Muscle of leg (tissue), 16 donors: ENCODE results near the gene HSDL2. TPM values are rescaled to one million over a fixed set of nuclear protein-coding genes. Genes with fewer than 3 reads are reported as not detected.

Source experiments
- DNase-seq: peaks from one replicate; pipeline ENCODE4 v3.0.0; 2013
- H3K27ac ChIP-seq: one replicate; pipeline ENCODE4 v1.5.1; 2013; ENCODE audit warnings: mild to moderate bottlenecking, low read length, control low read depth
- H3K27me3 ChIP-seq: one replicate; pipeline ENCODE4 v1.6.1; 2013; ENCODE audit warnings: low read length; ENCODE audit not compliant: control insufficient read depth, insufficient read depth
- H3K36me3 ChIP-seq: one replicate; pipeline ENCODE4 v1.6.1; 2013; ENCODE audit warnings: low read length; ENCODE audit not compliant: control insufficient read depth, insufficient read depth
- H3K4me1 ChIP-seq: one replicate; pipeline ENCODE4 v1.6.1; 2013; ENCODE audit warnings: low read length; ENCODE audit not compliant: control insufficient read depth, insufficient read depth
- H3K4me3 ChIP-seq: one replicate; pipeline ENCODE4 v1.5.1; 2013; ENCODE audit warnings: low read length, control low read depth
- H3K9me3 ChIP-seq: replicated peaks from 2 replicates; pipeline ENCODE4 v1.6.1; 2013; ENCODE audit warnings: low read depth, low read length; ENCODE audit not compliant: control insufficient read depth
- WGBS: methylation state at CpG from one replicate; pipeline ENCODE4 v1.1.5; 2013; ENCODE audit warnings: missing lambda C conversion rate; ENCODE audit not compliant: insufficient coverage; 5-methylcytosine and 5-hydroxymethylcytosine counted together
- long read RNA-seq, 11 donors: transcript quantifications; one replicate each; lab custom pipeline, GENCODE V29; 2026
- polyA plus RNA-seq, 8 donors: library from polyadenylated mRNA; unstranded; fragments of 120-200 nt; gene quantifications; one replicate each; pipeline versions ENCODE4 v1.2.1 to v1.2.3, GENCODE V29; 2013; ENCODE audit warnings: inconsistent platforms in 1 of 8, low replicate concordance in 1 of 8; ENCODE audit not compliant: insufficient read length in 8 of 8, insufficient read depth in 1 of 8
- total RNA-seq: library from RNA; stranded (reverse); fragments of 120-200 nt; gene quantifications from one replicate; pipeline ENCODE4 v1.2.4, GENCODE V29; 2013

HSDL2 gene
- total RNA-seq (61.4 TPM), polyA plus RNA-seq (10 to 100 TPM; 53.3 to 78.1 (median 68.2) TPM)
- long read RNA-seq, donor 1, transcript HSDL2-202 (11 exons, 3,350 nt): major isoform, 9 of 17 reads
- long read RNA-seq, donor 1, partial matches to known transcripts: 8 of 17 reads
- long read RNA-seq, donor 1, other reads (novel, unspliced or antisense): 0 of 17 reads
- long read RNA-seq, donor 2: 0 reads
- long read RNA-seq, donor 3, transcript HSDL2-202 (11 exons, 3,350 nt): major isoform, 6 of 26 reads
- long read RNA-seq, donor 3, partial matches to known transcripts: 20 of 26 reads
- long read RNA-seq, donor 3, other reads (novel, unspliced or antisense): 0 of 26 reads
- long read RNA-seq, donor 4, transcript HSDL2-202 (11 exons, 3,350 nt): major isoform, 12 of 25 reads
- long read RNA-seq, donor 4, partial matches to known transcripts: 12 of 25 reads
- long read RNA-seq, donor 4, other reads (novel, unspliced or antisense): 0 of 25 reads
- long read RNA-seq, donor 5, transcript HSDL2-202 (11 exons, 3,350 nt): major isoform, 30 of 57 reads
- long read RNA-seq, donor 5, partial matches to known transcripts: 26 of 57 reads
- long read RNA-seq, donor 5, other reads (novel, unspliced or antisense): 0 of 57 reads
- long read RNA-seq, donor 6, transcript HSDL2-202 (11 exons, 3,350 nt): major isoform, 26 of 38 reads
- long read RNA-seq, donor 6, partial matches to known transcripts: 10 of 38 reads
- long read RNA-seq, donor 6, other reads (novel, unspliced or antisense): 0 of 38 reads
- long read RNA-seq, donor 7, transcript HSDL2-202 (11 exons, 3,350 nt): major isoform, 20 of 31 reads
- long read RNA-seq, donor 7, partial matches to known transcripts: 11 of 31 reads
- long read RNA-seq, donor 7, other reads (novel, unspliced or antisense): 0 of 31 reads
- long read RNA-seq, donor 8, transcript HSDL2-202 (11 exons, 3,350 nt): major isoform, 9 of 9 reads
- long read RNA-seq, donor 8, partial matches to known transcripts: 0 of 9 reads
- long read RNA-seq, donor 8, other reads (novel, unspliced or antisense): 0 of 9 reads
- long read RNA-seq, donor 9, transcript HSDL2-202 (11 exons, 3,350 nt): major isoform, 11 of 21 reads
- long read RNA-seq, donor 9, partial matches to known transcripts: 10 of 21 reads
- long read RNA-seq, donor 9, other reads (novel, unspliced or antisense): 0 of 21 reads
- long read RNA-seq, donor 10, transcript HSDL2-202 (11 exons, 3,350 nt): major isoform, 22 of 55 reads
- long read RNA-seq, donor 10, partial matches to known transcripts: 33 of 55 reads
- long read RNA-seq, donor 10, other reads (novel, unspliced or antisense): 0 of 55 reads
- long read RNA-seq, donor 11, transcript HSDL2-202 (11 exons, 3,350 nt): major isoform, 15 of 56 reads
- long read RNA-seq, donor 11, partial matches to known transcripts: 41 of 56 reads
- long read RNA-seq, donor 11, other reads (novel, unspliced or antisense): 0 of 56 reads

DNA sequence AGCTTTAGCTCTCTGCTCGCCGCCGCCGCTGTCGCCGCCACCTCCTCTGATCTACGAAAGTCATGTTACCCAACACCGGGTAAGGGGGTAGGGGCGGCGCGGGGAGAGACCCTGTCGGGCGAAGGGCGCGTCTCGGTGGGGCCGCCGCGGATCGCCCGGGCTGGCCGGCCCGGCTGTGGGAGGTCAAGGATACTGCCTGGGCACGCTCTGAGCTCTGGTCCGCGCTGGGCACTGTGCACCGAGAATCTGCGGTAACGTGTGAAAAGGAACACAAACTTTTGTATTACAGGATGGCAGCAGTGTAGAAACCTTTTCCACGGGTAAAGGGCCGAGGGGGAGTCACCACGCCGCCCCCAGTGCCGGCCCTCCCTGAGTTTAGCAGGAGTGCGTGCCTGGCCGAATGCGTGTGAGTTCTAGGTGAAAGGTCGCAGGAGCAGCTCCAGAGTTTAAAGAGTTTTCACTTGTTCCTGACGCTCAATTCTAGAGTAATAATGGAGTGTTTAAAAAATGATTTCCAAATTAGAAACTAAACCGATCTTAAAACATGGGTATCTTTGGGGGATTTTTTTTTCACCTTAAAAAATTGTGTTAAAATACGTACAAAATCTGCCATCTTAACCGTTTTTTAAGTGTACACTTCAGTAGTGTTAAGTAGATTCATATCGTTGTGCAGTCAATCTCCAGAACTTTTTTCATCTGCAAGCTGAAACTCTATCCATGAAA is at the start of gene HSDL2:
TSS of gene HSDL2 (plus strand) at position 7 of the 723 bp plus-strand sequence. CDS start at position 63, 56 bp downstream.
- H3K36me3 ChIP-seq: no peaks in the 10 kb centered on the region
- H3K9me3 ChIP-seq: no peaks in the 10 kb centered on the region
- H3K27me3 ChIP-seq: no peaks in the 10 kb centered on the region
- WGBS: under 1% methylated on average over 31 of the region's 43 CpGs
- H3K4me3 ChIP-seq: peak within 1 kb of the TSS; percentile 96
- peaks cover 8% of the 10 kb centered on the region for H3K4me1 ChIP-seq
- peak within 1 kb of the TSS; percentile 100 for H3K27ac ChIP-seq
- DNase-seq: peak; percentile 78

- no peak for DNase-seq
- no CpG with 5 or more reads among the region's 4 CpGs for WGBS
- no peaks in the 10 kb centered on the region for H3K9me3 ChIP-seq
- no peaks in the 10 kb centered on the region for H3K4me1 ChIP-seq
- H3K27me3 ChIP-seq: no peaks in the 10 kb centered on the region
- H3K4me3 ChIP-seq: no peak overlapping the region
- no peak overlapping the region for H3K27ac ChIP-seq
- no peaks in the 10 kb centered on the region for H3K36me3 ChIP-seq
Measured at GRCh38 chr9:112331674-112331952, 48.3 kb upstream of the HSDL2 start.

- Histone ChIP-seq H3K4me3 (peak overlapping the region; percentile 90), H3K36me3 (no peaks in the 10 kb centered on the region), H3K9me3 (no peaks in the 10 kb centered on the region), H3K27ac (peak overlapping the region; percentile 97), H3K27me3 (no peaks in the 10 kb centered on the region), H3K4me1 (no peaks in the 10 kb centered on the region)
- WGBS: no CpG with 5 or more reads among the region's 4 CpGs
- peak; percentile 18 for DNase-seq
Measured at GRCh38 chr9:112332214-112332613, 47.7 kb upstream of the HSDL2 start.

- DNase-seq: no peak
- H3K27ac ChIP-seq: peak overlapping the region; percentile 97
- WGBS: under 1% methylated on average over 14 of the region's 19 CpGs
- no peaks in the 10 kb centered on the region for H3K4me1 ChIP-seq
- no peaks in the 10 kb centered on the region for H3K27me3 ChIP-seq
- H3K4me3 ChIP-seq: peak overlapping the region; percentile 90
- no peaks in the 10 kb centered on the region for H3K9me3 ChIP-seq
- no peaks in the 10 kb centered on the region for H3K36me3 ChIP-seq
Measured at GRCh38 chr9:112332674-112332976, 47.3 kb upstream of the HSDL2 start.

GRCh38 chr9:112332977-112333638 is 46.8 kb upstream of the HSDL2 start, which contains the start of gene PTBP3:
Gene PTBP3, minus strand, starts transcription at chr9:112333619. Its CDS starts 35,754 bp downstream, at chr9:112297865.
- no peaks in the 10 kb centered on the region for H3K36me3 ChIP-seq
- no peaks in the 10 kb centered on the region for H3K27me3 ChIP-seq
- peak; percentile 85 for DNase-seq
- no peaks in the 10 kb centered on the region for H3K9me3 ChIP-seq
- H3K27ac ChIP-seq: peak within 1 kb of the TSS; percentile 97
- H3K4me1 ChIP-seq: no peaks in the 10 kb centered on the region
- peak within 1 kb of the TSS; percentile 90 for H3K4me3 ChIP-seq
- under 1% methylated on average over 89 of the region's 90 CpGs for WGBS

- Histone ChIP-seq H3K36me3 (no peaks in the 10 kb centered on the region), H3K27me3 (no peaks in the 10 kb centered on the region), H3K27ac (peak overlapping the region; percentile 97), H3K4me1 (no peaks in the 10 kb centered on the region), H3K4me3 (peak overlapping the region; percentile 90), H3K9me3 (no peaks in the 10 kb centered on the region)
- under 1% methylated on average over 60 of the region's 72 CpGs for WGBS
- DNase-seq: peak; percentile 99
Measured at GRCh38 chr9:112333639-112334431, 46.1 kb upstream of the HSDL2 start.

GRCh38 chr9:112334432-112334841 is 45.5 kb upstream of the HSDL2 start:
- Histone ChIP-seq H3K9me3 (no peaks in the 10 kb centered on the region), H3K36me3 (no peaks in the 10 kb centered on the region), H3K4me1 (no peaks in the 10 kb centered on the region), H3K4me3 (peak overlapping the region; percentile 78), H3K27me3 (no peaks in the 10 kb centered on the region), H3K27ac (peak overlapping the region; percentile 97)
- 23% methylated on average over 4 of the region's 8 CpGs for WGBS
- peak; percentile 55 for DNase-seq

DNA sequence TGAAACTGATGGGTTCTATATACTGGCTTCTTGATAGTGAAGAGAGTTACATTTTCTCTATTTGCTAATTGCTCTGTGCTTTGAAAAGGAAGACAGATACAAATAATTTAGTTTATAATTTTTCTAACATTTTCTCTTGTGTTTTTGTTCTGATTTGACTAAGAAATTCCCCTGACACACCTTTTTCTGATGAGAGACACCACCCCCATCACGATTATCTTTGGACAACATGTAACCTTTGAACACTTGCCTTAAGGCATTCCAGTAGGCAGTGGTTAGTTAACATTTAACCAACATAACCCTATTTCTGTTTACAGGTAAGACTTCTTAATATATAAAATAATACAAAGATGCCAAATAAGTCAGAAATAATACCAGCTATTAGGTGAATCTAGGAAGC is 42.4 kb upstream of the HSDL2 start:
- Histone ChIP-seq H3K36me3 (no peaks in the 10 kb centered on the region), H3K27me3 (no peaks in the 10 kb centered on the region), H3K4me3 (no peak overlapping the region), H3K27ac (no peak overlapping the region), H3K9me3 (no peaks in the 10 kb centered on the region), H3K4me1 (no peaks in the 10 kb centered on the region)
- no peak for DNase-seq
- no CpG with 5 or more reads among the region's 1 CpG for WGBS
